Measurements from ENCODE around the gene MT1M.

The MT1M gene

GRCh38 chr16:56628486-56629350 lies 3.7 kb upstream of the MT1M start:
- DNase-seq (ENCODE audit: low read depth), result no peak
- TF ChIP-seq CTCF (IDR thresholded peaks at IDR 0.05; ENCODE audit: low read length, missing control alignments), result no peak
- H3K4me3 ChIP-seq (replicated peaks; ENCODE audit: low read depth, low read length), result no peak overlapping the region

- no peak for DNase-seq (ENCODE audit: low read depth)
- no peak overlapping the region for H3K4me3 ChIP-seq (replicated peaks; ENCODE audit: low read depth, low read length)
- TF ChIP-seq CTCF (IDR thresholded peaks at IDR 0.05; ENCODE audit: low read length, missing control alignments), result no peak
Observed at GRCh38 chr16:56629531-56629930, 2.9 kb upstream of the MT1M start.

GRCh38 chr16:56630134-56630533 lies 2.3 kb upstream of the MT1M start:
- H3K4me3 ChIP-seq (replicated peaks; ENCODE audit: low read depth, low read length), result no peak overlapping the region
- TF ChIP-seq CTCF (IDR thresholded peaks at IDR 0.05; ENCODE audit: low read length, missing control alignments), result no peak
- no peak for DNase-seq (ENCODE audit: low read depth)

GRCh38 chr16:56631197-56631596 lies 1.3 kb upstream of the MT1M start:
- no peak for DNase-seq (ENCODE audit: low read depth)
- no peak overlapping the region for H3K4me3 ChIP-seq (replicated peaks; ENCODE audit: low read depth, low read length)
- no peak for TF ChIP-seq CTCF (IDR thresholded peaks at IDR 0.05; ENCODE audit: low read length, missing control alignments)

GRCh38 chr16:56631832-56632155 lies 665 bp upstream of the MT1M start:
- TF ChIP-seq CTCF (IDR thresholded peaks at IDR 0.05; ENCODE audit: low read length, missing control alignments), result no peak
- H3K4me3 ChIP-seq (replicated peaks; ENCODE audit: low read depth, low read length), result peak overlapping the region; percentile 43
- no peak for DNase-seq (ENCODE audit: low read depth)

- peak overlapping the region; percentile 43 for H3K4me3 ChIP-seq (replicated peaks; ENCODE audit: low read depth, low read length)
- TF ChIP-seq CTCF (IDR thresholded peaks at IDR 0.05; ENCODE audit: low read length, missing control alignments), result no peak
- no peak for DNase-seq (ENCODE audit: low read depth)
Observed at GRCh38 chr16:56632848-56633365, 448 bp downstream of the MT1M start.

- no peak overlapping the region for H3K4me3 ChIP-seq (replicated peaks; ENCODE audit: low read depth, low read length)
- TF ChIP-seq CTCF (IDR thresholded peaks at IDR 0.05; ENCODE audit: low read length, missing control alignments), result no peak
Observed at GRCh38 chr16:56633535-56633934, 1.1 kb downstream of the MT1M start.

More at GRCh38 chr16:56633535-56633934, 1.1 kb downstream of the MT1M start:
- no peak for DNase-seq (ENCODE audit: low read depth)
